Measurements from ENCODE around the gene OPA1.

OPA1 gene

GRCh38 chr3:193655831-193656433, 62.9 kb downstream of the OPA1 start:
- no peak for DNase-seq

GRCh38 chr3:193656445-193656844, 63.4 kb downstream of the OPA1 start:
- DNase-seq = no peak

GRCh38 chr3:193656878-193657282, 63.9 kb downstream of the OPA1 start:
- DNase-seq = no peak

GRCh38 chr3:193660171-193660570, 67.2 kb downstream of the OPA1 start:
- no peak for DNase-seq

GRCh38 chr3:193660698-193661411, 67.8 kb downstream of the OPA1 start:
- DNase-seq = no peak

GRCh38 chr3:193662757-193663322, 69.8 kb downstream of the OPA1 start:
- no peak for DNase-seq

GRCh38 chr3:193665370-193665989, 72.5 kb downstream of the OPA1 start:
- peak; percentile 16 for DNase-seq

GRCh38 chr3:193673845-193674244, 80.8 kb downstream of the OPA1 start:
- DNase-seq = no peak

GRCh38 chr3:193674714-193675113, 81.7 kb downstream of the OPA1 start:
- DNase-seq = no peak

- DNase-seq = no peak
Observed at GRCh38 chr3:193677734-193678133, 84.7 kb downstream of the OPA1 start.

GRCh38 chr3:193680220-193680619, 87.2 kb downstream of the OPA1 start:
- DNase-seq = no peak

GRCh38 chr3:193681631-193682030, 88.6 kb downstream of the OPA1 start:
- DNase-seq = no peak

GRCh38 chr3:193686665-193687483, 93.9 kb downstream of the OPA1 start:
- DNase-seq = no peak

- no peak for DNase-seq
Observed at GRCh38 chr3:193688834-193689714, 96.1 kb downstream of the OPA1 start.

GRCh38 chr3:193693774-193694173, 100.8 kb downstream of the OPA1 start:
- no peak for DNase-seq

- no peak for DNase-seq
Observed at GRCh38 chr3:193701953-193702635, 109.1 kb downstream of the OPA1 start.

GRCh38 chr3:193702967-193703366, 110.0 kb downstream of the OPA1 start:
- no peak for DNase-seq

- DNase-seq = no peak
Observed at GRCh38 chr3:193704431-193704830, 111.4 kb downstream of the OPA1 start.

GRCh38 chr3:193708270-193708669, 115.3 kb downstream of the OPA1 start:
- no peak for DNase-seq

GRCh38 chr3:193710286-193711165, 117.5 kb downstream of the OPA1 start:
- no peak for DNase-seq

Measured in central memory CD4-positive, alpha-beta T cell (primary cell).